HG03196 (cell line): ENCODE results near the gene LLGL2.
"Not testable (repeated sequence)": the region's sequence is repeated elsewhere in the genome, so short reads cannot be mapped to it uniquely, and the experiment has no call there.

Experiments used
- ATAC-seq: cut with Tn5 transposase; IDR thresholded peaks from one replicate; pipeline ENCODE4 v1.9.1; 2021; ENCODE audit not compliant: unreplicated experiment

LLGL2 gene

DNA sequence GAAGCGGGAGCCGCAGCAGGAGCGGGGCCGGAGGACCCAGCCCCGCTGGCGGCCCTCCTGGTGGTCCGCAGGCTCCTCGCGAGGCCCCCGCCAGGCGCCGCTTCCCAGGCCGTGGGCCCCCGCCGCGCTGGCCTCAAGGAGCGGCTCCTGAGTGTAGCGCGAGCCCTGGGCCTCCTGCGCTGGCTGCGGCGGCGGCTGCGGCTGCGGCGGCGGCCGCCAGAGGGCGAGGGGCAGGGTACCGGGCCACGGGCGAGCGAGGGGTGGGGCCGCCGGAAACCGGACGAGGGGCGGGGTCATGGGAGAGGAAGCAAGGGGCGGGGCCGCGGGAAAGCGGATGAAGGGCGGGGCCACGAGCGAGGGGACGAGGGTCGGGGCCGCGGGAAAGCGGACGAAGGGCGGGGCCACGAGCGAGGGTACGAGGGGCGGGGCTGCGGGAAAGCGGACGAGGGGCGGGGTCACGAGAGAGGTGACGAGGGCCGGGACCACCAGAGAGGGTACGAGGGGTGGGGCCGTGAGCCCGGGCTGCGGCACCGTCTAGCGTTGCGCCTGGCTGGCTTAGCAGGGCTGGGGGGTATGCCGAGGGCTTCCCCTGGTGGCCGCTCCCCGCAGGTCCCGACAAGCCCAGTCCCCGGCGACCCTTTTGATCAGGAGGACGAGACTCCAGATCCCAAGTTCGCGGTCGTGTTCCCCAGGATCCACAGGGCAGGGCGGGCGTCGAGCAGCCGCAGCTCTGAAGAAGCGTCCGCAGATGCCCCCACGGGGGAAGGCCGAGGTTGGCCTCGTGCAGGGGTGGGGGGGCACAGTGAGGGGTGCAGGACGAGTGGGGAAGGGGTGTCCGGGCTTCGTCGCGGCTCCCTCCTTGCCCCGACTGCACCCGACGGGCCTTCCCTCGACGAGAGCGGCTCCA lies 63.8 kb downstream of the LLGL2 start:
- peak; percentile 74 for ATAC-seq

DNA sequence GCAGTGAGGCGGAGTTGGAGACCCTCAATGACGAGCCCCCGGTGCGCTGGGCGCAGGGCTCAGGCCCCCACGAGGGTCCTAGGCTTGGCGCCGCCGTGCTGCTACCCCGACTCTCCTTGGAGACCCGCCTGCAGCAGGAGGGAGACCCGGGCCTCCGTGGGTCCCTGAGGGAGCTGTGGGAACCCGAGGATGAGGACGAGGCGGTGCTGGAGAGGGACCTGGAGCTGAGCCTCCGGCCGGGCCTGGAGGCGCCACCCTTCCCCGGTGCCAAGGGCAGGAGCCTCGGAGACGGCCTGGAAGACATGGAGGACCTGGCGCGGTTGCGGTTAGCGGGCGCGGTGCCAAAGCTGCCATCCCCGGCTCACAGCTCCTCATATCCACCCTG lies 64.4 kb downstream of the LLGL2 start:
- ATAC-seq, result no peak

DNA sequence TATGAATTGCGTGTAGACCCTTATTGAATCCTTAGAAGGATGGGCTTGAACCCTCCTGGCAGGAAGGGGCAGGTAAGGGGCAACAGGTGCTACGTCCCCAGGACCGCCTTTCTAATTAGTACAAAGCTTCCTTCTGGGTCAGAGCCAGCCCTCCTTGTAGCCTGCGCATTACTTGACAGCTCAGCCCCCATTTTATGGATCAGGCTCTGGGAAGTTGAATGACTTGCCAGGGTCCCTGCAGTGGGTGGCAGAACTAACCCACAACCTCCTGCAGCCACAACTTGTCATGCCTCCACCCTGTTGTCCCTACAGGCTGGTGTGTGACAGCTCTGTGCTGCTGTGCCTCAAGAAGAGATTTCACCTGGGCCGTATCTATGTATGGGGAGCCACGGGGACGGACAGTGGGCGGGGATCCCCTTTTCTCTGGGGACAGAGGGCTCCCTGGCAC lies 64.8 kb downstream of the LLGL2 start:
- no peak for ATAC-seq

DNA sequence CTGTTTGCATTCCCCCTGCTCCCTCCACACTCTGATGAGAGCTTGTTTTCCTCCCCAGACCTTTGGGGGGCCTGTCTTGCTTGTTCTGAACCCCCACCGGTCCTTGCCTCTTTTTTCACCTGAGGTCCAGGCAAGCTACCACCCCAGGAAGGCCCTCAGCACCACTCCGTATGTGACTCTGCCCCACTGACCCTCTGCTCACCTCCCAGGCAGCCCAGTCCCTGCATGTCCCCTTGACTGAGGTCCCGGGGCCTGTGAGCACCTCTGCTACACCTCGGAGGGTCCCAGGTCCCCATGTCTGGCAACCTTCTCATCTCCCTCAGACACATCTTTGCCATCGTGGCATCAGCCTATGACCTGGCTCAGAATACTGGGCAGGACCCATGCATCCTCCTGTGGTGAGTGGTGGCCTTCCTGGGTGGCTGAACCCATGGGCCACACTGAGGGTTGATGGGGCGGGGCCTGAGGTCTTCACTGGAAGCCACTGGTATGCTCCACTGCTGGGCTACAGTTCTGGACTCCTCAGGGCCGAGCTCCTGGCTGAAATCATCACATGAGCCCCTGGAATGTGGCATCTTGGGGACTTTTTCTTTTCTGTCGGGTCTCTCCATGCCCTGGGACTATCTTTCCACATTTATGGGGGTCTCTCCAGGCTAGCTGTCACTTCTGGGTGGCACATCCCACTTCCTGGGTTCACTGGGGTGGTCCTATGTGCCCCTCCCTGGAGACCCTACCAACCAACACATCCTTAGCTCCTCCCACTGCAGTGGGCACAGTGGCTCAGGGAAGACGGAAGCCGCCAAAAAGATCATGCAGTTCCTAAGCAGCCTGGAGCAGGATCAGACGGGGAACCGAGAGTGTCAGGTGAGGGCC lies 65.6 kb downstream of the LLGL2 start:
- ATAC-seq, result no peak

DNA sequence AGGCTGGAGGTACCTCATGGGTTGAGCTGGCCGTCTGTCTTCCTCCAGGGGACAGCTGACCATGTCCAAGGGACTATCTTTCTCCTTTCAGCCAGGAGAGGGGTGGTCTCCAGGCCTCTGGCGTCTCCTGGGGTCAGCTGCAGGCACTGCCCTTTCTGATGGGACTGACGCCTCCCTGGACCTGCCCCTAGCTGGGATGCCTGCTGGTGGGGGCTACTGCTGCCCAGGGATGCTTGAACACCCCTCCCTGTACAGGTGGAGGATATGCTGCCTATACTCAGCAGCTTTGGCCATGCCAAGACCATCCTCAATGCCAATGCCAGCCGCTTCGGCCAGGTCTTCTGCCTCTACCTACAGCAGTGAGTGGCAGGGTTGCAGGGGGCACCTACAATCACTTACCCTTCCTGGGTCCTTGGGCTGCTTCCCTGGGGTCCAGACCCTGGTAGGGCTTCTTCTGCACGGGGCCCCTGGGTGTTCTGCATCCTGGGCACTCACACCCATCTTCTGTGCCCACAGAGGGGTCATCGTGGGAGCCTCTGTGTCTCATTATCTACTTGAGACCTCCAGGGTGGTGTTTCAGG lies 66.3 kb downstream of the LLGL2 start:
- no peak for ATAC-seq

DNA sequence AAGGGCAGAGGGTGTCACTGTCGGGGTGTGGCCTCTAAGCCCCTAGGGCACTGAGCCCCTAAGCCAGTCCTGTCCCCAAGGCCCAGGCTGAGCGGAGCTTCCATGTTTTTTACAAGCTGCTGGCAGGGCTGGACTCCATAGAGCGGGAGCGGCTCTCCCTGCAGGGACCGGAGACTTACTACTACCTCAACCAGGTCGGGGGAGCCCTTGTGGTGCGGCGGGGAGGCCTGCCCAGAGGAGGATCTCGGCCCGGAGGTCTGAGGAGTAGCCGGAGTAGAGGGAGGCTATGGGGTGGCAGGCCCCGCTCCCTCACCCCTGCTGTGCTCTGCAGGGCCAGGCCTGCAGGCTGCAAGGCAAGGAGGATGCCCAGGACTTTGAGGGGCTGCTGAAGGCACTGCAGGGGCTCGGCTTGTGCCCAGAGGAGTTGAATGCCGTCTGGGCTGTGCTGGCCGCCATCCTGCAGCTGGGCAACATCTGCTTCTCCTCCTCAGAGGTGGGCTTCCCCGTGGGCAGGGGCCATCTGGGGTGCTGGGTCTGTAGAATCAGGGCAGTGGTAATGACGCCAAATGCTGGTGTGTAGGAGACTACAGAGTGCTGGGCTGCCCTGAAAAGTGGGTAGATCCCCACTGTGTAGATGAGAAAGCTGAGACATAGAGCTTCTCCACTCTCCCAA lies 67.0 kb downstream of the LLGL2 start:
- no peak for ATAC-seq

DNA sequence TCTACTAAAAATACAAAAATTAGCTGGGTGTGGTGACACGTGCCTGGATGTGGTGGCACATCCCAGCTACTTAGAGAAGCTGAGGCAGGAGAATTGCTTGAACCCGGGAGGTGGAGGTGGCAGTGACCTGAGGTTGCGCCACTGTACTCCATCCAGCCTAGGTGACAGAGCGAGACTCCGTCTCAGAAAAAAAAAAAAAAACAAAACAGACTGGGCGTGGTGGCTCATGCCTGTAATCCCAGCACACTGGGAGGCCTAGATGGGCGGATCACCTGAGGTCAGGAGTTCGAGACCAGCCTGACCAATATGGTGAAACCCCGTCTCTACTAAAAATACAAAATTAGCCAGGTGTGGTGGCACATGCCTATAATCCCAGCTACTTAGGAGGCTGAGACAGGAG lies 67.9 kb downstream of the LLGL2 start:
- not testable (repeated sequence) for ATAC-seq

DNA sequence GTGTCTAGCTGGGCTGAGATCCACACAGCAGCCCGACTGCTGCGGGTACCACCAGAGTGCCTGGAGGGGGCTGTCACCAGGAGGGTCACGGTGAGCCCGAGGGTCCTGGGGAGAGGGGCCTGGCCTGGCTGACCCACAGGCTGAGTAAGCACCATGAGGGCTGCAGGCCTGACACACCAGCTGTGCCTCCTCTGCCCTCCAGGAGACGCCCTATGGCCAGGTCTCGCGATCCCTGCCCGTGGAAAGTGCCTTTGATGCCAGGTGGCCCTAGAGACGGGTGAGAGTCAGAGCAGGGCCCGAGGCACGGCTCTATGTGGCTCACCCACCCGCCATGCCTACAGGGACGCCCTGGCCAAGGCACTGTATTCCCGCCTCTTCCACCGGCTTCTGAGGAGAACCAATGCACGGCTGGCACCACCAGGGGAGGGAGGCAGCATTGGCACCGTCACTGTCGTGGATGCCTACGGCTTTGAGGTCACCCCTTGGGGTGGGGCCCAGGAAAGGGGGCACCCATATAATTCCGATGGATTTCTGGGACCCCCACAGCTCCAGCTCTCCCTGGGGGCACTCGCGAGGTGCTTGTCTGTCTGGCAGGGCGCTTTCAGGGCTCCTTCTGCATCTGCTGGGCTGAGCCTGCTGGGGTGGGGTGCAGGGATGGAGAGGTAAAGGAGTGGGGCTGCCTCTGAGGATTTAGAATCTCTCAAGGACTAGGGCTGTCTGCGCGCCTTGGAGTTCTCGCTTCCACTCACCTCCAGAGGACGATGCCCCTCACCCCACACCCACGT lies 69.2 kb downstream of the LLGL2 start:
- ATAC-seq, result no peak

DNA sequence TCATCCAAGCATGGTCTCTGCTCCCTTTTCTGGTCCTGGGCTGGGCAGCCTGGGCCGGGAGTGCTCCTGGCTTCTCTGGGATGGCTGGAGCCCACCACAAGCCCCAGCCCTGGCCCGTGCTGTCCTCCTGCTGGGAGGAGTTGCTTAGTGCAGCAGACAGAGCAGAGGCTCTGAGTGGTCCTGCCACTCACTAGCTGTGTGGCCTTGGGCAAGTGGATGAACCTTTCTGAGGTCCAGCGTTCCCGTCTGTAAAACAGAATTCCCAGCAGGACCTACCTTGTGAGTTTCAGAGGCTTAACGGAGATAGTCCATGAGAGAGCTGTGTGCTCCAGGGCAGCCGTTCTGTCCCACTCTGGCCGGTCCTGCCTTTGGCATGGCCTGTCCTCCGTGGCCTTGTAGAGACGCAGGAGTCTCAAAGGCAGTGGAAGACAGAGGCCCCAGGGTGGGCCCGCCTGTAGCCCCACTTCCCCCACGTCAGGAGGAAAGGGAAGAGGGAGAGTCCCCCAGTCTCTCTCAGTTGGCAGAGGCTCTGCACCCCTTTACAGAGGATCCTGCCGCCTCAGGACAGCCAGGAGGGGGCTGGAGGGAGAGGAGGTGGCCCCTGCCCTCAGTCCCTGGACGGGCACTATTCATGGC lies 69.9 kb downstream of the LLGL2 start:
- no peak for ATAC-seq

DNA sequence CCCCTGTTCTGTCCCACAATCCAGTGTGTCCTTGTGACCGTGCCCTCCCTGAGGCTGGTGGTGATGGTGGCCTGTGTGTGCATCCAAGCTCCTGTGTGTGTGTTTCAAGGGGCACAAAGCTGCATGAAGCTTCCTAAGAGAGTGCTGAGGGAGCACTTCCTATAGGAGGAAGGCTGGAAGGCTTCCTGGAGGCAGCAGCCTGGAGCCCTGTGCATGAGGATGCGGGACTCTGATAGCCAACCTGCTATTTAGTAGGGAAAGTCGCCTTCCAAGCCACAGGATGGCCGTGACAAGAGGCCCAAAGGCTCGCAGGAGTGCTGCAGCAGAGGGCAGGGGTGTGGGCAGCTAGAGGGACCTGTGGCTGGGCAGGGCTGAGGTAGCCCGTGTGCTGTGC lies 70.4 kb downstream of the LLGL2 start:
- ATAC-seq, result no peak

DNA sequence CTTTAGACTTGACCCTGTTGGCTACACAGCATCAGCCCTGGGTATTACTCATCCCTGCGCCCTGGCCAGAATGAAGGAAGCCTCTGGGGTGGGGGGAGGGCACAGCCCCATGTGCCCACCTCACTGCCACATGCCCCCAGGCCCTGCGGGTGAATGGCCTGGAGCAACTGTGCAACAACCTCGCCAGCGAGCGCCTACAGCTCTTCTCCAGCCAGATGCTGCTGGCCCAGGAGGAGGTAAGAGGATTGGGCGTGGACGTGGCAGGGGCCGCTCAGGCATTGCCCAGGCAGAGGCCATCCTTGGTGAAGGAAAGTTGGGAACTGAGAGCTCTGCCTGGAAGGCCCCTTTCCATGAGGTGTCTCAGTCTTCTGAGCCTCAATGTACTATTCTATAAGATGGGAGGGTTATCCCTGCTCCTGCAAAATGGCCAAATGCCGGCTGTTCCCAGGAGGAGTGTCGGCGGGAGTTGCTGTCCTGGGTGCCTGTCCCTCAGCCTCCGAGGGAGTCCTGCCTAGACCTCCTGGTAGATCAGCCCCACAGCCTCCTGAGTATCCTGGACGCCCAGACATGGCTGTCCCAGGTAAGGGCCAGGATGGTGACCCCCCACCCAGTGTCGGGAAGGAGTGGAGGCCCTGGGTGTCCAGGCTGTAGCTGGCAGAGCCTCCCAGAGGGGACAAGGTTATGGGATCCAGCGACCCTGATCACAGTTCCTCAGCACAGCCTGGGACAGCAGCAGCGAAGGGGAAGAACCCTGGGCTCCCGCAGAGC lies 71.0 kb downstream of the LLGL2 start:
- no peak for ATAC-seq

DNA sequence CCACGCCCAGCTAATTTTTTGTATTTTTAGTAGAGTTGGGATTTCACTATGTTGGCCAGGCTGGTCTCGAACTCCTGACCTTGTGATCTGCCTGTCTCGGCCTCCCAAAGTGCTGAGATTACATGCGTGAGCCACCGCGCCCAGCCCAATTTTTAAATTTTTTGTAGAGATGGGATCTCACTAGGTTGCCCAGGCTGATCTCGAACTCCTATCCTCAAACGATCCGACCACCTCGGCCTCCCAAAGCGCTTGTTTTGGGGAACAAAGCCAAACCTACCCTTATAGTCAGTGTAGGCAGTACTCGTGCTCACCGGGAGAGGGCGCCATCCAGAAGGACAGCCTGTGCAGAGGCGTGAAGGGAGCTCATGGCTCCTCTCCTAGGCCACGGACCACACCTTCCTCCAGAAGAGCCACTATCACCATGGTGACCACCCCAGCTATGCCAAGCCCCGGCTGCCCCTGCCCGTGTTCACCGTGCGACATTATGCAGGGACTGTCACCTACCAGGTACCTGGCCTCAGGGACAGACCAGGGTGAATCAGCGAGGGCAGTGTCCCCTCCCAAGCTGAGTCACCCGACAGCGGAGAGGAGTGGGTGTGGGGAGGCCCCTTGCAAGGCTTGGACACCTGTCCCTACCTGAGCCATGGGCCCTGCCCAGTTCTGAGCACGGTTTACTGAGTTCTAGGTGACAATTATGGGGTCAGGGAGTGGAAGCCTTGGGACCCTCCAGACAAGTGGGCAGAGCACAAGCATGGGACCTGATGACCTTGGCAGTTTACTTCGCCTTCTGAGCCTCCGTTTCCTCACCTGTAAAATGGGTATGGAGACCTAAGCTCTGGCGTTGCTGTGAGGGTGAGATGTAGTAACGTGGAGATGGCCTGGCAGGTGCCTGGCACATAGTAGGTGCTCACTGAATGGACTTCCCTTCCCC lies 75.8 kb downstream of the LLGL2 start:
- ATAC-seq, result no peak

DNA sequence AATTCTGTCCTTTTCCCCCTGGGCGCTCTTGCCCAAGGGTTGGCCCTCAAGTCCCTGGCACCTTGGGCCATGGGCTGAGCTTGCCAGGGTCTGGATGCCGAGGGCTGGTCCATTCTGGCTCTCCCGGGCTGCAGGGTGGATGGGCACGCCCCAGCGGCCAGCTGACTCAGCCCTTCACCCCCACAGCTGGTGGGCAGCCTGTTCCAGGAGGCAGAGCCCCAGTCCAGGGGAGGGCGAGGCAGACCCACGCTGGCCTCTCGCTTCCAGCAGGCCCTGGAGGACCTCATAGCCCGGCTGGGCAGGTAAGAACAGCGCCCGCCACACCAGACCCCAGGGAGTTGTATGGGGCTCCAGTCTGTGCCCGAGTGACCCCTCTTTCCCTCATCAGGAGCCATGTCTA lies 77.1 kb downstream of the LLGL2 start:
- no peak for ATAC-seq

DNA sequence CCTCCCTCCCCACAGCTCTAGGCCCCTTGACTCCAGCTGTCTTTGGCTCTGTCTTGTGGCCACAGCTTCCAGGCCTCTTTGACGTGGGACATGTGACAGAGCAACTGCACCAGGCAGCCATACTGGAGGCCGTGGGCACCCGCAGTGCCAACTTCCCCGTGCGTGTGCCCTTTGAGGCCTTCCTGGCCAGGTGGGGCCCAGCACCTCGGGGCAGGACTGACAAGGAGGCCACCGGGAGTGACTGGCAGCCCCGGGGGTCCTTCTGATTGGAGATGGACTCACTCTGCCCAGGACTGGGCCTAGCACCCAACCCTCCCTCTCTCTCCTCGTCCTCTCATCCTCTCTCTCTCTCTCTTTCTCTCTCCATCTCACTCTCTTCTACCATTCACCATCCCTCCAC lies 77.6 kb downstream of the LLGL2 start:
- ATAC-seq, result no peak

DNA sequence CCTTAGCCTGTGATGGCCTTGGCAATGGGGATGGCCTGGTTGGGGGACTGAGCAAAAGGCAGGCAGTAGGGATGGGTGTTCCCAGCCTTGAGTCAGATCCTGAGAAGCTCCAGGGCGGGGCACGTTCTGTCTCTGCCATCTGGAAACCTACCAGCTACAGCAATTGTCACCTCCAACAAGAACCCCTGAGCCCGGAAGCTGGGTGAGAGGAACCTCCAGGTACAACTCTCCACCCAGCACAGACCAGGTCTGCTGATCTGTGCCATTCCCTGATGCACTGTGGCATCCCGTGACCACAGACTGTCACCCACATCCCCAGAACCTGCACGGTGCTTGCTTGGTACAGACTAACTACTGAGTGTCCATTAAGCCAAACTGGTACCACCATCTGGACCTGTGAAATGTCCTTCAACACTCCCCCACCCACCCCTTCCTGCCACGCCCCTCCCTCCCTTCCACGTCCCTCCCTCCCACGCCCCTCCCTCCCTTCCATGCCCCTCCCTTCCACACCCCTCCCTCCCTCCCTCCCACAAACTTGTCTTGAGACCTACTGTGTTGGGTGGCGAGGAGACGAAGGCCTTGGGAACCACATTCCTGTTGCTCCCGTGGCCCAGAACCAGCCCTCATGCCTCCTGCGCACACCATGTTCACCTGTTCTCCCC lies 78.7 kb downstream of the LLGL2 start:
- ATAC-seq, result no peak

DNA sequence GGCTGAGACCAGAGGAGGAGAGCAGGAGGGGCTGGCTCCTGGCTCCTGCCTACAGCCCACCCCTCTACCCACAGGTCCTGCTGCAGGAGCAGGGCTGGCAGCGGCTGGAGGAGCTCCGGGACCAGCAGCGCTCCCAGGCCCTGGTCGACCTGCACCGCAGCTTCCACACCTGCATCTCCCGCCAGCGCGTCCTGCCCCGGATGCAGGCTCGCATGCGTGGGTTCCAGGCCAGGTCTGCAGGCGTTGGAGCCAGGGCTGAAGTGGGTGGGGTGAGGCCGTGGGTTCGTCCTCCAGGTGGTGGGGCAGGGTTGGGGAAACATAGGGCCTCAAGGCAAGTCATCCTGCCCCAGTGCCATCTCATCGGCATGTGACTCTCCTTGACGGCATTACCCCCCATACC lies 80.3 kb downstream of the LLGL2 start:
- ATAC-seq, result no peak

DNA sequence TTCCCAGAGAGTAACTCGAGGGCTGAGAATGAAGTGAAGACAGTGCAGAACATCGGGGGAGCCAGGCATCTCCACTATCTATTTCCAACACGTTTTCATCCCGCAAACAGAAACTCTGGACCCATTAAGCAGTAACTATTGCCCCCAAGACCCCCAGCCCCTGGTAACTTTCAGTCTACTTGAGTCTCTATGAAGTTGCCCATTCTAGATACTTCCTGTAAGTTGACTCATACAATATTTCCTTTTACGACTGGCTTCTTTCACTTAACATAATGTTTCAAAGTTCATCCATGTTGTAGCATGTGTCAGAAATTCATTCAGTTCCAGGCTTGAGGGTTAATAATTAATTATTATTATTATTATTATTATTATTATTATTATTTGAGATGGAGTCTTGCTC lies 81.6 kb downstream of the LLGL2 start:
- no peak for ATAC-seq
